ENCODE data around the gene ATP6V1G2. TPM values are rescaled to one million over a fixed set of nuclear protein-coding genes. Genes with fewer than 3 reads are reported as not detected.

The ATP6V1G2 gene
- total and polyA plus RNA-seq, 2 of the 8 experiments (the other 6 are each of a cell fraction or from before 2014, with no cell fraction given), result 3.0 to 5.7 TPM

DNA sequence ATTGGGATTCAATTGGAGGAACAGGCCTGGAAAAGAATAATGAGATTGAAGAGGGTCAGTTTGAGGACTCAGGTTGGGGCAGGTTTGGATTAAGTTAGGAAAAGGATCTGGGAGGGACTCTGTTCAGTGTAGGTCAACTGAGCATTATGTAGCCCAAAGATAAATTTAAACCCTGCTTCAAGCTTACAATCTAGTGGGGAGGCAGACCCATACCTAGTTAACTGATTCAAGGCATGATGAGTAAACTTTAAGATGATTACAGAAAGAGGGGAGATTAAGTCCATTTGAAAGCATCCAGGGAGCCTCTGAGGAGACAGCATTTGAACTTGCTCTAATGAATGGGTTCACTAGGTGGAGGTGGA is 14.3 kb upstream of the ATP6V1G2 start (continued):
- TF ChIP-seq CHD7 (IDR thresholded peaks at IDR 0.05; ENCODE audit: insufficient replicate concordance, low read length) (no peak), JUND (IDR thresholded peaks at IDR 0.05; ENCODE audit: low read length) (no peak), MAFK (IDR thresholded peaks at IDR 0.05; ENCODE audit: low read depth, low read length) (no peak)

Data from H1 (cell line).